Measurements from ENCODE around the gene CAB39. TPM values are rescaled to one million over a fixed set of nuclear protein-coding genes. Genes with fewer than 3 reads are reported as not detected.

The CAB39 gene
- total RNA-seq, 4 donors from 2014 or later: 88.5 to 115 (median 108) TPM

- 0 to 69% methylated on average over 1 to 9 of the region's 15 CpGs for WGBS, 2 donors (ENCODE audit: low coverage in 1 of 2)
- TF ChIP-seq POLR2AphosphoS5 (IDR thresholded peaks at IDR 0.05) (no peak), POLR2A (IDR thresholded peaks at IDR 0.05) (no peak), EP300 (IDR thresholded peaks at IDR 0.05) (no peak), CTCF (IDR thresholded peaks at IDR 0.05) (no peak)
- Histone ChIP-seq H3K4me3 (no peak overlapping the region), H3K27me3 (no peaks in the 10 kb centered on the region), H3K27ac (peak overlapping the region in 3 of 4 donors; percentile 64 to 85 (median 64)), H3K9me3 (no peaks in the 10 kb centered on the region), H3K36me3 (peaks cover 0 to 2% of the 10 kb centered on the region in 2 donors), H3K4me1 (peaks cover 0 to 92% (median 50%) of the 10 kb centered on the region in 3 donors)
- no peak for ATAC-seq
Measured at GRCh38 chr2:230868161-230868946, 155.7 kb downstream of the CAB39 start.

GRCh38 chr2:230868947-230869913, 156.6 kb downstream of the CAB39 start:
- H3K9me3 ChIP-seq: no peaks in the 10 kb centered on the region
- no peak overlapping the region for H3K4me3 ChIP-seq
- no peaks in the 10 kb centered on the region for H3K27me3 ChIP-seq
- ATAC-seq: no peak
- WGBS, 2 donors (ENCODE audit: low coverage in 1 of 2): 43 to 73% methylated on average over 12 to 16 of the region's 19 CpGs
- peaks cover 0 to 98% (median 50%) of the 10 kb centered on the region in 3 donors for H3K4me1 ChIP-seq
- peaks cover 0 to 7% of the 10 kb centered on the region in 2 donors for H3K36me3 ChIP-seq
- TF ChIP-seq POLR2AphosphoS5 (IDR thresholded peaks at IDR 0.05) (no peak), CTCF (IDR thresholded peaks at IDR 0.05) (no peak), POLR2A (IDR thresholded peaks at IDR 0.05) (no peak), EP300 (IDR thresholded peaks at IDR 0.05) (no peak)
- peak overlapping the region in 3 of 4 donors; percentile 64 to 85 (median 64) for H3K27ac ChIP-seq

- peaks cover 0 to 91% (median 50%) of the 10 kb centered on the region in 3 donors for H3K4me1 ChIP-seq
- peaks cover 0 to 14% of the 10 kb centered on the region in 2 donors for H3K36me3 ChIP-seq
- TF ChIP-seq POLR2A (IDR thresholded peaks at IDR 0.05): no peak
- TF ChIP-seq CTCF (IDR thresholded peaks at IDR 0.05): no peak
- no peak for TF ChIP-seq EP300 (IDR thresholded peaks at IDR 0.05)
- TF ChIP-seq POLR2AphosphoS5 (IDR thresholded peaks at IDR 0.05): no peak
- peak overlapping the region in 3 of 4 donors; percentile 64 to 85 (median 64) for H3K27ac ChIP-seq
- ATAC-seq: no peak
- 86% methylated on average over 4 of the region's 11 CpGs; no CpG with 5 or more reads in 1 of the 2 donors for WGBS, 2 donors (ENCODE audit: low coverage in 1 of 2)
- no peaks in the 10 kb centered on the region for H3K27me3 ChIP-seq
- H3K4me3 ChIP-seq: no peak overlapping the region
- H3K9me3 ChIP-seq: no peaks in the 10 kb centered on the region
Measured at GRCh38 chr2:230869914-230870543, 157.4 kb downstream of the CAB39 start.

Small RNA genes lying within 50 kb of the gene (small RNA-seq; reads per million reads assigned to genes)
- 0 reads per million in 4 donors for gene BANF1P3
- 0 reads per million in 4 donors for gene RNU6-268P

Other genes with a start within 250 kb of the CAB39 start
- 100 to 1,000 TPM in 1 of 4 donors, 10 to 100 TPM in 3; 70.2 to 141 (median 84.0) TPM for gene ITM2C, start 152.1 kb downstream of the CAB39 start, total RNA-seq
- gene GPR55, start 212.4 kb downstream of the CAB39 start, total RNA-seq: under 1 TPM in 2 of 4 donors, not detected in 2; 0.08 to 0.12 TPM